SK-N-SH treated with all-trans-retinoic acid at 6 μM for 48 hours (cell line): ENCODE measurements around the gene BPIFB1.
A peak's percentile ranks its signal among the peaks of the same experiment; 100 is the strongest.

ENCODE experiments used
- ATAC-seq: fragments of 200-7000 bp; cut with Tn5 transposase; 3 replicates; pipeline ENCODE4 v1.9.1; 2020; ENCODE audit warnings: mild to moderate bottlenecking, moderate library complexity
- ARNTL ChIP-seq: fragments of 450-650 bp; formaldehyde crosslinking; IDR thresholded peaks from 2 replicates; pipeline ENCODE4 v1.5.0; 2020; ENCODE audit warnings: low read depth, mild to moderate bottlenecking, moderate library complexity, borderline replicate concordance
- BACH2 ChIP-seq: fragments of 250-450 bp; sonication (Bioruptor Pico); IDR thresholded peaks from 2 replicates; pipeline ENCODE4 v1.9.0; 2021; ENCODE audit warnings: mild to moderate bottlenecking, borderline replicate concordance
- CSDC2 ChIP-seq: fragments of 250-450 bp; sonication (Bioruptor Pico); IDR thresholded peaks from 2 replicates; pipeline ENCODE4 v1.5.0; 2020; ENCODE audit warnings: mild to moderate bottlenecking, moderate library complexity
- ESRRG ChIP-seq: fragments of 250-450 bp; sonication (Bioruptor Pico); IDR thresholded peaks from 2 replicates; pipeline ENCODE4 v1.6.1; 2021; ENCODE audit warnings: mild to moderate bottlenecking
- GLIS3 ChIP-seq: fragments of 250-450 bp; sonication (Bioruptor Pico); IDR thresholded peaks from 2 replicates; pipeline ENCODE4 v1.5.0; 2020; ENCODE audit warnings: mild to moderate bottlenecking, moderate library complexity
- ISL1 ChIP-seq: fragments of 250-450 bp; sonication (Bioruptor Pico); IDR thresholded peaks from 2 replicates; pipeline ENCODE4 v2.1.2; 2022; ENCODE audit warnings: mild to moderate bottlenecking, moderate library complexity
- OSR1 ChIP-seq: fragments of 250-450 bp; sonication (Bioruptor Pico); IDR thresholded peaks from 2 replicates; pipeline ENCODE4 v1.8.0; 2022; ENCODE audit warnings: moderate library complexity, mild to moderate bottlenecking, inconsistent platforms
- PPARA ChIP-seq: fragments of 250-450 bp; sonication (Bioruptor Pico); IDR thresholded peaks from 2 replicates; pipeline ENCODE4 v1.5.0; 2020; ENCODE audit warnings: mild to moderate bottlenecking, borderline replicate concordance
- RARB ChIP-seq: fragments of 250-450 bp; sonication (Bioruptor Pico); IDR thresholded peaks from 2 replicates; pipeline ENCODE4 v1.8.0; 2021; ENCODE audit warnings: mild to moderate bottlenecking, moderate library complexity
- SNAI2 ChIP-seq: fragments of 250-450 bp; sonication (Bioruptor Pico); IDR thresholded peaks from 2 replicates; pipeline ENCODE4 v1.5.0; 2020; ENCODE audit warnings: mild to moderate bottlenecking, moderate library complexity
- TCF4 ChIP-seq: fragments of 250-450 bp; sonication (Bioruptor Pico); IDR thresholded peaks from 2 replicates; pipeline ENCODE4 v1.8.0; 2021; ENCODE audit warnings: mild to moderate bottlenecking, moderate library complexity, borderline replicate concordance
- TOX ChIP-seq: fragments of 250-450 bp; sonication (Bioruptor Pico); IDR thresholded peaks from 2 replicates; pipeline ENCODE4 v1.8.0; 2021; ENCODE audit warnings: mild to moderate bottlenecking, moderate library complexity, borderline replicate concordance
- ZC3H10 ChIP-seq: fragments of 250-450 bp; sonication (Bioruptor Pico); IDR thresholded peaks from 2 replicates; pipeline ENCODE4 v1.5.1; 2021; ENCODE audit warnings: mild to moderate bottlenecking, moderate library complexity
- ZFP3 ChIP-seq: fragments of 250-450 bp; sonication (Bioruptor Pico); IDR thresholded peaks from 2 replicates; pipeline ENCODE4 v1.5.0; 2020; ENCODE audit warnings: mild to moderate bottlenecking, moderate library complexity
- ZFP30 ChIP-seq: fragments of 450-650 bp; formaldehyde crosslinking; IDR thresholded peaks from 2 replicates; pipeline ENCODE4 v1.5.0; 2022; ENCODE audit warnings: mild to moderate bottlenecking, moderate library complexity
- ZNF565 ChIP-seq: fragments of 450-650 bp; formaldehyde crosslinking; conservative IDR thresholded peaks from 2 replicates; pipeline ENCODE4 v1.5.0; 2020; ENCODE audit warnings: low read depth, mild to moderate bottlenecking, moderate library complexity
- ZNF70 ChIP-seq: fragments of 450-650 bp; formaldehyde crosslinking; IDR thresholded peaks from 2 replicates; pipeline ENCODE4 v1.5.0; 2020; ENCODE audit warnings: mild to moderate bottlenecking, moderate library complexity
- ZNF8 ChIP-seq: fragments of 450-650 bp; formaldehyde crosslinking; IDR thresholded peaks from 2 replicates; pipeline ENCODE4 v1.5.0; 2020; ENCODE audit warnings: mild to moderate bottlenecking, moderate library complexity
- TF ChIP-seq, protein P1 (sequence below): fragments of 250-450 bp; sonication (Bioruptor Pico); IDR thresholded peaks from 2 replicates; pipeline ENCODE4 v1.5.0; 2020; ENCODE audit warnings: mild to moderate bottlenecking, moderate library complexity
- TF ChIP-seq, protein P2 (sequence below): fragments of 250-450 bp; sonication (Bioruptor Pico); IDR thresholded peaks from 2 replicates; pipeline ENCODE4 v1.8.0; 2021; ENCODE audit warnings: low read depth, mild to moderate bottlenecking, moderate library complexity, borderline replicate concordance
- TF ChIP-seq, protein P3 (sequence below): fragments of 250-450 bp; sonication (Bioruptor Pico); IDR thresholded peaks from 2 replicates; pipeline ENCODE4 v1.8.0; 2020; ENCODE audit warnings: mild to moderate bottlenecking, moderate library complexity, borderline replicate concordance
- TF ChIP-seq, protein P4 (sequence below): fragments of 250-450 bp; sonication (Bioruptor Pico); IDR thresholded peaks from 2 replicates; pipeline ENCODE4 v1.5.1; 2020; ENCODE audit warnings: low read depth, mild to moderate bottlenecking, moderate library complexity

The BPIFB1 gene

DNA sequence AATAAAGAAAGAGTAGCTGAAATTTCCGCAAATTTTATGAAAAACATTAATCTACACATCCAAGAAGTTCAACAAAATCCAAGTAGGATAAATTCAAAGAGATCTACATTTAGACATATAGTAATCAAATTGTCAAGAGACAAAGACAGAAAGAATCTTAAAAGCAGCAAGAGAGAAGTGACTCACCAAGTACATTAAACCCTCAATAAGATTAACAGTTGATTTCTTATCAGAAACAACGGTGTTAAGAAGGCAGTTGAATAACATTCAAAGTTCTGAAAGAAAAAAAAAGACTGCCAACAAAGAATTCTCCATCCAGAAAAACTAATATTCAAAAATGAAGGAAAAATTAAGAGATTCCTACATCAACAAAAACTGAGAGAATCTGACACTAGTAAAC is 28.0 kb upstream of the BPIFB1 start:
- no peak for ATAC-seq
- TF ChIP-seq TCF4 (CRISPR knock-in tag) (no peak), CSDC2 (no peak), BACH2 (CRISPR knock-in tag) (no peak), ZNF70 (CRISPR knock-in tag) (no peak)

DNA sequence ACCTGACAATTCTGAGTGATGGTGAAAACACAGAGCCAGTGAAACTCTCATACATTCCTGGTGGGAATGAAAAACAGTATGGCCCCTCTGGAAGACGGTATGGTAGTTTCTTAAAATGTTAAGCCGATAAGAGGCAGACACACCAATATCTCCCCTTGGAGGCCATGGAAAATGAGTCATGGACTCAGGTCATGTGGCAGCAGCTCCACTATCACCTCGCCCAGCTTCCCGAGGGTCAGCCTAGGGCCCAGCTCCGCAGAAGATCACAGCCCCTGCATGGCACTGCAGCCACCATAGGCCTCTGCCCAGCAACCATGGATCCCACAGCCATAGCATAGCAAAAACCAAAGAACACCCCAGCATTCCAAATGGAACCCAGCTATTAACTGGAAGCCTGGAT is 25.8 kb upstream of the BPIFB1 start:
- no peak for ATAC-seq
- TF ChIP-seq ZNF565 (CRISPR knock-in tag), result no peak
- TF ChIP-seq TOX (CRISPR knock-in tag), result no peak
- TF ChIP-seq BACH2 (CRISPR knock-in tag), result no peak
- no peak for TF ChIP-seq ZNF8

DNA sequence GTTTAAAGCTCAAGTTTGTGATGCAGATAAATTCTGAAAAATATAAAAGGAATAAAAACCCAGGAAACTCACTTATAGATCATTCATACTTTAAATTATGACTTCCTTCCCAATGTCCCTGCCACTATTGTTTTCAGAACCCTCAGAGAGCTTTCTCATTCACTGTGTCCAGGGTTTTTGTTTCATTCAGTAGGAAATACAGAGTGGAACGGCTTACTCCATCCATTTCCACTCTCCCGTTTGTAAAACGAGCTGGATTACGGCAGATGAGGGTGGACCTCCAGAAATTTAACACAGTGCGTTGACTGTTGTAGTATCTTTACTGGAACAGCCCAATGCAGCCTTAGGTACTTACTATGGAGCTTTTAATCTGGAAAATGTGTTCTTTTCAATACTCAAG is 23.6 kb upstream of the BPIFB1 start:
- TF ChIP-seq SNAI2 (CRISPR knock-in tag) (no peak), PPARA (CRISPR knock-in tag) (no peak), ZNF8 (no peak)
- TF ChIP-seq, all 23 proteins: peak for 0

DNA sequence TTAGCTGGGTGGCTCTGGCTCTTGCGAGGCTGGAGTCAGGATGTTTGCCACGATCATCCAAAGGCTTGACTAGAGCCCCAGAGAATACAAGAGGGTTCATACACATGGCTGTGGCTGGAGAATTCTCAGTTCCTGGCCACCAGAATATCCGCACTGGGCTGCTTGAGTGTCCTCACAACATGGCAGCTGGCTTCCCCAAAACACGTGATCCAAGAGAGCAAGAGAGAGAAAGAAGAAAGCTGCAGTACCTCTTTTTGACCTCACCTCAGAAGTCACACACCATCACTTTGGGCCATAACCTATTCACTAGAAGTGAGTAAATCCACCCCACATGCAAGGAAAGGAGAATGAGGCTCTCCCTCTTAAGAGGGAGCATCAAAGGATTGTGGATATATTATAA is 21.5 kb upstream of the BPIFB1 start:
- TF ChIP-seq BACH2 (CRISPR knock-in tag) (no peak), ZNF565 (CRISPR knock-in tag) (peak; percentile 96)
- ATAC-seq, result no peak

More for the DNA sequence above, 23.6 kb upstream of the BPIFB1 start:
- ATAC-seq, result no peak

DNA sequence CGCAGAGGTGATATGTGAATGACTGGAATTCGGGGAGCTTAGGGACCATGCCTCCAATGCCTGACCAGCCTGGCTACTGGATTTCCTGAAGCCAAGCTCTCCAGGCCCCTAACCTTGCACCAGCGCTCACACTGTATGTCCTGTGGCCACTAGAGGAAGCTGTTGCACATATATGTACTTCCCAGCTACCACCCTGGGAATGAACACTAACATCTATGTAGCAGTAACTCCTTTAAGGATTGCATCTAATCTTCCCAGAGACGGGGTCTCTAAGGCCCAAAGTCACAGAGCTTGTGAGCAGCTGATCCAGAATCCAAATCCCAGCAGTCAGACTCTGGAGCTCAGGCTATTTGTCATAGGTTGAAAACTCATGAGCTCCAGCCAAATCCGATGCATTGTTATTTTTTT is 20.4 kb upstream of the BPIFB1 start:
- ATAC-seq, result peak; percentile 98
- TF ChIP-seq OSR1 (no peak), ZC3H10 (CRISPR knock-in tag) (no peak), ESRRG (CRISPR knock-in tag) (no peak), TOX (CRISPR knock-in tag) (no peak), ZFP3 (no peak), ZNF8 (no peak), GLIS3 (no peak), ARNTL (CRISPR knock-in tag) (no peak), TCF4 (CRISPR knock-in tag) (no peak), RARB (CRISPR knock-in tag) (no peak), PPARA (CRISPR knock-in tag) (no peak), CSDC2 (no peak), ZNF70 (CRISPR knock-in tag) (no peak), ISL1 (CRISPR knock-in tag) (no peak), ZFP30 (CRISPR knock-in tag) (no peak), ZNF565 (CRISPR knock-in tag) (no peak)
- TF ChIP-seq, protein P1, sequence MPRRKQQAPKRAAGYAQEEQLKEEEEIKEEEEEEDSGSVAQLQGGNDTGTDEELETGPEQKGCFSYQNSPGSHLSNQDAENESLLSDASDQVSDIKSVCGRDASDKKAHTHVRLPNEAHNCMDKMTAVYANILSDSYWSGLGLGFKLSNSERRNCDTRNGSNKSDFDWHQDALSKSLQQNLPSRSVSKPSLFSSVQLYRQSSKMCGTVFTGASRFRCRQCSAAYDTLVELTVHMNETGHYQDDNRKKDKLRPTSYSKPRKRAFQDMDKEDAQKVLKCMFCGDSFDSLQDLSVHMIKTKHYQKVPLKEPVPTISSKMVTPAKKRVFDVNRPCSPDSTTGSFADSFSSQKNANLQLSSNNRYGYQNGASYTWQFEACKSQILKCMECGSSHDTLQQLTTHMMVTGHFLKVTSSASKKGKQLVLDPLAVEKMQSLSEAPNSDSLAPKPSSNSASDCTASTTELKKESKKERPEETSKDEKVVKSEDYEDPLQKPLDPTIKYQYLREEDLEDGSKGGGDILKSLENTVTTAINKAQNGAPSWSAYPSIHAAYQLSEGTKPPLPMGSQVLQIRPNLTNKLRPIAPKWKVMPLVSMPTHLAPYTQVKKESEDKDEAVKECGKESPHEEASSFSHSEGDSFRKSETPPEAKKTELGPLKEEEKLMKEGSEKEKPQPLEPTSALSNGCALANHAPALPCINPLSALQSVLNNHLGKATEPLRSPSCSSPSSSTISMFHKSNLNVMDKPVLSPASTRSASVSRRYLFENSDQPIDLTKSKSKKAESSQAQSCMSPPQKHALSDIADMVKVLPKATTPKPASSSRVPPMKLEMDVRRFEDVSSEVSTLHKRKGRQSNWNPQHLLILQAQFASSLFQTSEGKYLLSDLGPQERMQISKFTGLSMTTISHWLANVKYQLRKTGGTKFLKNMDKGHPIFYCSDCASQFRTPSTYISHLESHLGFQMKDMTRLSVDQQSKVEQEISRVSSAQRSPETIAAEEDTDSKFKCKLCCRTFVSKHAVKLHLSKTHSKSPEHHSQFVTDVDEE (CRISPR knock-in tag), result no peak
- TF ChIP-seq, protein P2, sequence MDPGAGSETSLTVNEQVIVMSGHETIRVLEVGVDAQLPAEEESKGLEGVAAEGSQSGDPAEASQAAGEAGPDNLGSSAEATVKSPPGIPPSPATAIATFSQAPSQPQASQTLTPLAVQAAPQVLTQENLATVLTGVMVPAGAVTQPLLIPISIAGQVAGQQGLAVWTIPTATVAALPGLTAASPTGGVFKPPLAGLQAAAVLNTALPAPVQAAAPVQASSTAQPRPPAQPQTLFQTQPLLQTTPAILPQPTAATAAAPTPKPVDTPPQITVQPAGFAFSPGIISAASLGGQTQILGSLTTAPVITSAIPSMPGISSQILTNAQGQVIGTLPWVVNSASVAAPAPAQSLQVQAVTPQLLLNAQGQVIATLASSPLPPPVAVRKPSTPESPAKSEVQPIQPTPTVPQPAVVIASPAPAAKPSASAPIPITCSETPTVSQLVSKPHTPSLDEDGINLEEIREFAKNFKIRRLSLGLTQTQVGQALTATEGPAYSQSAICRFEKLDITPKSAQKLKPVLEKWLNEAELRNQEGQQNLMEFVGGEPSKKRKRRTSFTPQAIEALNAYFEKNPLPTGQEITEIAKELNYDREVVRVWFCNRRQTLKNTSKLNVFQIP, result no peak
- TF ChIP-seq, protein P3, sequence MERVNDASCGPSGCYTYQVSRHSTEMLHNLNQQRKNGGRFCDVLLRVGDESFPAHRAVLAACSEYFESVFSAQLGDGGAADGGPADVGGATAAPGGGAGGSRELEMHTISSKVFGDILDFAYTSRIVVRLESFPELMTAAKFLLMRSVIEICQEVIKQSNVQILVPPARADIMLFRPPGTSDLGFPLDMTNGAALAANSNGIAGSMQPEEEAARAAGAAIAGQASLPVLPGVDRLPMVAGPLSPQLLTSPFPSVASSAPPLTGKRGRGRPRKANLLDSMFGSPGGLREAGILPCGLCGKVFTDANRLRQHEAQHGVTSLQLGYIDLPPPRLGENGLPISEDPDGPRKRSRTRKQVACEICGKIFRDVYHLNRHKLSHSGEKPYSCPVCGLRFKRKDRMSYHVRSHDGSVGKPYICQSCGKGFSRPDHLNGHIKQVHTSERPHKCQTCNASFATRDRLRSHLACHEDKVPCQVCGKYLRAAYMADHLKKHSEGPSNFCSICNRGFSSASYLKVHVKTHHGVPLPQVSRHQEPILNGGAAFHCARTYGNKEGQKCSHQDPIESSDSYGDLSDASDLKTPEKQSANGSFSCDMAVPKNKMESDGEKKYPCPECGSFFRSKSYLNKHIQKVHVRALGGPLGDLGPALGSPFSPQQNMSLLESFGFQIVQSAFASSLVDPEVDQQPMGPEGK, result no peak
- TF ChIP-seq, protein P4, sequence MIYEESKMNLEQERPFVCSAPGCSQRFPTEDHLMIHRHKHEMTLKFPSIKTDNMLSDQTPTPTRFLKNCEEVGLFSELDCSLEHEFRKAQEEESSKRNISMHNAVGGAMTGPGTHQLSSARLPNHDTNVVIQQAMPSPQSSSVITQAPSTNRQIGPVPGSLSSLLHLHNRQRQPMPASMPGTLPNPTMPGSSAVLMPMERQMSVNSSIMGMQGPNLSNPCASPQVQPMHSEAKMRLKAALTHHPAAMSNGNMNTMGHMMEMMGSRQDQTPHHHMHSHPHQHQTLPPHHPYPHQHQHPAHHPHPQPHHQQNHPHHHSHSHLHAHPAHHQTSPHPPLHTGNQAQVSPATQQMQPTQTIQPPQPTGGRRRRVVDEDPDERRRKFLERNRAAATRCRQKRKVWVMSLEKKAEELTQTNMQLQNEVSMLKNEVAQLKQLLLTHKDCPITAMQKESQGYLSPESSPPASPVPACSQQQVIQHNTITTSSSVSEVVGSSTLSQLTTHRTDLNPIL (CRISPR knock-in tag), result no peak
